IPS-15b (cell line): ENCODE results near the gene TNFRSF1A.

Experiments used
- H3K27me3 ChIP-seq: one replicate; pipeline ENCODE4 v1.6.1; 2013; ENCODE audit warnings: low read length; ENCODE audit not compliant: control insufficient read depth, insufficient read depth
- H3K36me3 ChIP-seq: one replicate; pipeline ENCODE4 v1.6.1; 2013; ENCODE audit warnings: low read length; ENCODE audit not compliant: control insufficient read depth, insufficient read depth
- H3K4me1 ChIP-seq: one replicate; pipeline ENCODE4 v1.6.1; 2013; ENCODE audit warnings: mild to moderate bottlenecking, low read length; ENCODE audit not compliant: control insufficient read depth, insufficient read depth
- H3K4me3 ChIP-seq: one replicate; pipeline ENCODE4 v1.5.1; 2013; ENCODE audit warnings: low read depth, low read length
- H3K9ac ChIP-seq: one replicate; pipeline ENCODE4 v1.6.1; 2013; ENCODE audit warnings: low read depth, mild to moderate bottlenecking, low read length
- H3K9me3 ChIP-seq: one replicate; pipeline ENCODE4 v1.6.1; 2013; ENCODE audit warnings: mild to moderate bottlenecking, low read length; ENCODE audit not compliant: control insufficient read depth, insufficient read depth

Gene TNFRSF1A

GRCh38 chr12:6372403-6373003 lies 30.6 kb upstream of the TNFRSF1A start:
- Histone ChIP-seq H3K4me1 (peaks cover 25% of the 10 kb centered on the region), H3K36me3 (peaks cover 4% of the 10 kb centered on the region), H3K9me3 (no peaks in the 10 kb centered on the region), H3K9ac (peak overlapping the region; percentile 32), H3K4me3 (peak overlapping the region; percentile 96), H3K27me3 (no peaks in the 10 kb centered on the region)

- Histone ChIP-seq H3K27me3 (no peaks in the 10 kb centered on the region), H3K4me3 (peak overlapping the region; percentile 60), H3K9me3 (no peaks in the 10 kb centered on the region), H3K36me3 (peaks cover 5% of the 10 kb centered on the region), H3K9ac (peak overlapping the region; percentile 83), H3K4me1 (peaks cover 12% of the 10 kb centered on the region)
Measured at GRCh38 chr12:6370994-6371754, 29.3 kb upstream of the TNFRSF1A start.

- peak overlapping the region; percentile 83 for H3K9ac ChIP-seq
- H3K9me3 ChIP-seq, result no peaks in the 10 kb centered on the region
- peak overlapping the region; percentile 60 for H3K4me3 ChIP-seq
- H3K4me1 ChIP-seq, result peaks cover 11% of the 10 kb centered on the region
- no peaks in the 10 kb centered on the region for H3K27me3 ChIP-seq
- H3K36me3 ChIP-seq, result peaks cover 9% of the 10 kb centered on the region
Measured at GRCh38 chr12:6370576-6370935, 28.7 kb upstream of the TNFRSF1A start.

- Histone ChIP-seq H3K4me1 (peaks cover 11% of the 10 kb centered on the region), H3K36me3 (peaks cover 9% of the 10 kb centered on the region), H3K9ac (peak overlapping the region; percentile 20), H3K9me3 (no peaks in the 10 kb centered on the region), H3K4me3 (peak overlapping the region; percentile 60), H3K27me3 (no peaks in the 10 kb centered on the region)
Measured at GRCh38 chr12:6369916-6370575, 28.2 kb upstream of the TNFRSF1A start.

- Histone ChIP-seq H3K4me3 (no peak overlapping the region), H3K36me3 (peaks cover 9% of the 10 kb centered on the region), H3K27me3 (no peaks in the 10 kb centered on the region), H3K9ac (no peak overlapping the region), H3K9me3 (no peaks in the 10 kb centered on the region), H3K4me1 (peaks cover 11% of the 10 kb centered on the region)
Measured at GRCh38 chr12:6368906-6369525, 27.1 kb upstream of the TNFRSF1A start.

- H3K4me3 ChIP-seq, result no peak overlapping the region
- no peak overlapping the region for H3K9ac ChIP-seq
- no peaks in the 10 kb centered on the region for H3K27me3 ChIP-seq
- peaks cover 9% of the 10 kb centered on the region for H3K36me3 ChIP-seq
- H3K9me3 ChIP-seq, result no peaks in the 10 kb centered on the region
- peaks cover 11% of the 10 kb centered on the region for H3K4me1 ChIP-seq
Measured at GRCh38 chr12:6367969-6368892, 26.4 kb upstream of the TNFRSF1A start.

- Histone ChIP-seq H3K27me3 (no peaks in the 10 kb centered on the region), H3K9ac (no peak overlapping the region), H3K9me3 (no peaks in the 10 kb centered on the region), H3K36me3 (peaks cover 13% of the 10 kb centered on the region), H3K4me3 (no peak overlapping the region), H3K4me1 (peaks cover 11% of the 10 kb centered on the region)
Measured at GRCh38 chr12:6367065-6367968, 25.4 kb upstream of the TNFRSF1A start.

GRCh38 chr12:6364044-6364374 lies 22.1 kb upstream of the TNFRSF1A start:
- Histone ChIP-seq H3K36me3 (peaks cover 25% of the 10 kb centered on the region), H3K4me1 (peaks cover 3% of the 10 kb centered on the region), H3K9ac (no peak overlapping the region), H3K9me3 (no peaks in the 10 kb centered on the region), H3K4me3 (peak overlapping the region; percentile 54), H3K27me3 (no peaks in the 10 kb centered on the region)

- H3K9me3 ChIP-seq, result no peaks in the 10 kb centered on the region
- no peaks in the 10 kb centered on the region for H3K27me3 ChIP-seq
- H3K4me1 ChIP-seq, result peaks cover 3% of the 10 kb centered on the region
- H3K4me3 ChIP-seq, result peak overlapping the region; percentile 54
- H3K9ac ChIP-seq, result no peak overlapping the region
- H3K36me3 ChIP-seq, result peaks cover 25% of the 10 kb centered on the region
Measured at GRCh38 chr12:6363330-6364043, 21.6 kb upstream of the TNFRSF1A start.

GRCh38 chr12:6363010-6363329 lies 21.1 kb upstream of the TNFRSF1A start:
- Histone ChIP-seq H3K9ac (no peak overlapping the region), H3K4me1 (peaks cover 3% of the 10 kb centered on the region), H3K9me3 (no peaks in the 10 kb centered on the region), H3K27me3 (no peaks in the 10 kb centered on the region), H3K4me3 (no peak overlapping the region), H3K36me3 (peaks cover 25% of the 10 kb centered on the region)
